ENCODE results near the gene SLC26A11.

DNA sequence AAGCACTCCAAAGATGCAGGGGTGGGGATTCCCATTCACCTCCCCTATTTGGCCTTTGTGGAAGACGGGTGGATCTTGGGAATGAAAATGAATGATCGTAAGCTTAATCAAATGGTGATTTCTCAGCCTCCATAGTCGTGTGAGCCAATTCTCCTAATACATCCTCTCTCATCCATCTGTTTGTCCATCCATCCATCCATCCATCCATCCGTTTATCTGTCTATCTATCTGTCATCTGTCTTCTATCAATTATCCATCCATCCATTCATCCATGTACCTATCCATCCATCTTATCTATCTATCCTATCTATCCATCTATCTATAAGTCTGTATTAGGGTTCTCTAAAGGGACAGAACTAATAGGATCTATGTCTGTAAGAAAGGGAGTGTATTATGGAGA is 48.2 kb downstream of the SLC26A11 start:
- TF ChIP-seq, protein P1, sequence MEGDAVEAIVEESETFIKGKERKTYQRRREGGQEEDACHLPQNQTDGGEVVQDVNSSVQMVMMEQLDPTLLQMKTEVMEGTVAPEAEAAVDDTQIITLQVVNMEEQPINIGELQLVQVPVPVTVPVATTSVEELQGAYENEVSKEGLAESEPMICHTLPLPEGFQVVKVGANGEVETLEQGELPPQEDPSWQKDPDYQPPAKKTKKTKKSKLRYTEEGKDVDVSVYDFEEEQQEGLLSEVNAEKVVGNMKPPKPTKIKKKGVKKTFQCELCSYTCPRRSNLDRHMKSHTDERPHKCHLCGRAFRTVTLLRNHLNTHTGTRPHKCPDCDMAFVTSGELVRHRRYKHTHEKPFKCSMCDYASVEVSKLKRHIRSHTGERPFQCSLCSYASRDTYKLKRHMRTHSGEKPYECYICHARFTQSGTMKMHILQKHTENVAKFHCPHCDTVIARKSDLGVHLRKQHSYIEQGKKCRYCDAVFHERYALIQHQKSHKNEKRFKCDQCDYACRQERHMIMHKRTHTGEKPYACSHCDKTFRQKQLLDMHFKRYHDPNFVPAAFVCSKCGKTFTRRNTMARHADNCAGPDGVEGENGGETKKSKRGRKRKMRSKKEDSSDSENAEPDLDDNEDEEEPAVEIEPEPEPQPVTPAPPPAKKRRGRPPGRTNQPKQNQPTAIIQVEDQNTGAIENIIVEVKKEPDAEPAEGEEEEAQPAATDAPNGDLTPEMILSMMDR (IDR thresholded peaks at IDR 0.05; ENCODE audit: insufficient read depth, low read depth, low read length): no peak
- TF ChIP-seq EZH2 (IDR thresholded peaks at IDR 0.05; ENCODE audit: insufficient read depth, low read length): no peak
